Measurements from ENCODE around the gene PDCD1LG2. TPM values are rescaled to one million over a fixed set of nuclear protein-coding genes. Genes with fewer than 3 reads are reported as not detected.

PDCD1LG2 gene
- total RNA-seq, 1 experiment from 2014 or later = not detected

- no peaks in the 10 kb centered on the region for H3K36me3 Mint-ChIP-seq (ENCODE audit: insufficient read depth in 1 of 3, low read depth in 3 of 3)
- DNase-seq = no peak
- no peak overlapping the region for H3K9ac ChIP-seq (ENCODE audit: extremely low read depth, insufficient read length, low read length)
Measured at GRCh38 chr9:5509573-5509972, 758 bp upstream of the PDCD1LG2 start.

More at GRCh38 chr9:5509573-5509972, 758 bp upstream of the PDCD1LG2 start:
- Mint-ChIP-seq H3K27me3 (ENCODE audit: low read depth) (no peaks in the 10 kb centered on the region; the same call in none of the 2 replicates), H3K4me1 (peaks cover 3 to 7% of the 10 kb centered on the region in 2 experiments; a peak in 2 of 4 replicates), H3K9me3 (peaks cover 0 to 1% of the 10 kb centered on the region in 2 experiments; a peak in 1 of 5 replicates), H3K27ac (no peak overlapping the region), H3K4me3 (no peak overlapping the region)
- Histone ChIP-seq H2AFZ (ENCODE audit: low read length) (no peak overlapping the region), H4K5ac (ENCODE audit: insufficient read length, low read depth, low read length) (no peak overlapping the region), H3T11ph (ENCODE audit: low read length) (no peak overlapping the region), H3K27ac (ENCODE audit: insufficient read length, low read depth, low read length) (no peak overlapping the region), H3K14ac (ENCODE audit: insufficient read depth, low read length) (no peak overlapping the region), H3K23ac (ENCODE audit: insufficient read length, low read depth, low read length) (no peak overlapping the region), H2BK15ac (ENCODE audit: low read depth, low read length) (no peak overlapping the region), H2BK120ac (ENCODE audit: low read depth, low read length, poor library complexity, severe bottlenecking) (no peak overlapping the region), H4K91ac (ENCODE audit: insufficient read length, low read depth, low read length) (no peak overlapping the region), H2BK12ac (ENCODE audit: insufficient read length, low read depth, low read length) (no peak overlapping the region), H4K8ac (replicated peaks; ENCODE audit: insufficient read length, low read depth, low read length) (no peak overlapping the region), H3K23me2 (ENCODE audit: insufficient read length, low read depth, low read length, poor library complexity, severe bottlenecking) (no peaks in the 10 kb centered on the region), H2BK20ac (ENCODE audit: low read depth, low read length, poor library complexity, severe bottlenecking) (no peak overlapping the region), H3K4ac (ENCODE audit: low read depth, low read length) (no peak overlapping the region), H2BK5ac (ENCODE audit: insufficient read length, low read length) (no peak overlapping the region), H3K4me1 (ENCODE audit: insufficient read depth, low read length) (no peaks in the 10 kb centered on the region), H3K9me3 (ENCODE audit: control insufficient read depth, low read depth, low read length) (no peaks in the 10 kb centered on the region), H3K4me2 (ENCODE audit: insufficient read depth, insufficient read length, low read length) (no peak overlapping the region), H2AK5ac (ENCODE audit: insufficient read length, low read length) (no peak overlapping the region), H4K20me1 (ENCODE audit: control insufficient read depth, insufficient read depth, insufficient read length) (no peaks in the 10 kb centered on the region), H3K56ac (ENCODE audit: insufficient read length, low read depth, low read length) (no peak overlapping the region), H3K27me3 (ENCODE audit: insufficient read depth, low read length) (no peaks in the 10 kb centered on the region), H3K79me1 (ENCODE audit: insufficient read depth, low read depth, low read length, poor library complexity, severe bottlenecking) (no peaks in the 10 kb centered on the region), H3K79me2 (ENCODE audit: insufficient read depth, low read length) (no peaks in the 10 kb centered on the region), H3K18ac (ENCODE audit: insufficient read length, low read depth, low read length) (no peak overlapping the region)
- TF ChIP-seq CTCF (conservative IDR thresholded peaks at IDR 0.05) = no peak
- WGBS (ENCODE audit: extremely low coverage, insufficient read length, low lambda C conversion rate) = no CpG with 5 or more reads among the region's 2 CpGs
